GM12878 (cell line): ENCODE data around the gene ZSCAN20. TPM values are rescaled to one million over a fixed set of nuclear protein-coding genes. Genes with fewer than 3 reads are reported as not detected.

Experiments
- CREB1 ChIP-seq: IDR thresholded peaks from 2 replicates; pipeline ENCODE4 v1.6.1; 2012; ENCODE audit warnings: low read depth, mild to moderate bottlenecking, inconsistent platforms
- ESRRA ChIP-seq: IDR thresholded peaks from 2 replicates; pipeline ENCODE4 v1.6.1; 2012; ENCODE audit warnings: mild to moderate bottlenecking, low read length, improper control_type of control experiment
- GATAD2B ChIP-seq: fragments of 450-650 bp; conservative IDR thresholded peaks from 2 replicates; pipeline ENCODE4 v1.6.1; 2017; ENCODE audit warnings: low read depth, mild to moderate bottlenecking, moderate library complexity
- HDGF ChIP-seq: fragments of 450-650 bp; IDR thresholded peaks from 2 replicates; pipeline ENCODE4 v1.6.1; 2016; ENCODE audit warnings: antibody characterized with exemption
- IKZF1 ChIP-seq: fragments of 450-650 bp; conservative IDR thresholded peaks from 2 replicates; pipeline ENCODE4 v1.6.1; 2017; ENCODE audit warnings: antibody characterized with exemption, mild to moderate bottlenecking
- NBN ChIP-seq: fragments of 450-650 bp; IDR thresholded peaks from 2 replicates; pipeline ENCODE4 v1.6.1; 2016
- NR2C1 ChIP-seq: fragments of 450-650 bp; IDR thresholded peaks from 2 replicates; pipeline ENCODE4 v1.6.1; 2017; ENCODE audit warnings: antibody characterized with exemption, mild to moderate bottlenecking, moderate library complexity
- POLR2A ChIP-seq: IDR thresholded peaks from 2 replicates; pipeline ENCODE4 v1.6.1; 2011; ENCODE audit warnings: low read depth, mild to moderate bottlenecking, low read length
- POLR2AphosphoS2 ChIP-seq: IDR thresholded peaks from 2 replicates; pipeline ENCODE4 v1.6.1; 2011; ENCODE audit warnings: low read depth, mild to moderate bottlenecking, low read length, improper control_type of control experiment, moderate library complexity
- RFX5 ChIP-seq: IDR thresholded peaks from 2 replicates; pipeline ENCODE4 v1.6.1; 2011; ENCODE audit warnings: low read depth, low read length, improper control_type of control experiment
- RUNX3 ChIP-seq: IDR thresholded peaks from 2 replicates; pipeline ENCODE4 v1.6.1; 2012; ENCODE audit warnings: low read length, inconsistent platforms
- SP1 ChIP-seq: IDR thresholded peaks from one replicate; pipeline ENCODE4 v1.6.1; 2011; ENCODE audit warnings: low read depth, low read length
- SREBF1 ChIP-seq: IDR thresholded peaks from 2 replicates; pipeline ENCODE4 v1.6.1; 2012; ENCODE audit warnings: mild to moderate bottlenecking, low read length
- TAF1 ChIP-seq: IDR thresholded peaks from 2 replicates; pipeline ENCODE4 v1.6.1; 2011; ENCODE audit warnings: mild to moderate bottlenecking, low read depth, low read length, borderline replicate concordance
- TBL1XR1 ChIP-seq: IDR thresholded peaks from 2 replicates; pipeline ENCODE4 v1.6.1; 2012; ENCODE audit warnings: low read depth, low read length, improper control_type of control experiment
- YY1 ChIP-seq: IDR thresholded peaks from 2 replicates; pipeline ENCODE4 v1.6.1; 2011; ENCODE audit warnings: low read depth, mild to moderate bottlenecking, low read length
- ZNF207 ChIP-seq: fragments of 450-650 bp; IDR thresholded peaks from 2 replicates; pipeline ENCODE4 v1.6.1; 2014; ENCODE audit warnings: antibody characterized with exemption, mild to moderate bottlenecking, borderline replicate concordance
- ZSCAN29 ChIP-seq: fragments of 450-650 bp; IDR thresholded peaks from 2 replicates; pipeline ENCODE4 v1.6.1; 2017; ENCODE audit warnings: mild to moderate bottlenecking, moderate library complexity
- polyA plus RNA-seq, 11 experiments: library from polyadenylated mRNA; depleted of rRNA in 4 of 11; unstranded in 6 of 11; stranded (reverse) in 5 of 11; fragments of >200 nt; fragmentation: Nextera tagmentation in 4 of 11; fragmentation: Illumina TruSeq in 1 of 11; extraction: Ambion mirVana in 4 of 11; extraction: Trizol in 1 of 11; gene quantifications; 1 replicate in 1 of 11; 2 replicates in 10 of 11; pipeline versions ENCODE4 v1.2.1 to v1.2.3, GENCODE V29; 2011 to 2016; ENCODE audit warnings: inconsistent platforms in 2 of 11, missing spikeins in 2 of 11, low read depth in 1 of 11
- total RNA-seq, 4 experiments: library from RNA; depleted of rRNA in 3 of 4; stranded (reverse); fragments of >200 nt in 3 of 4; fragmentation: Illumina TruSeq in 1 of 4; extraction: Trizol in 1 of 4; gene quantifications; 2 replicates each; pipeline versions ENCODE4 v1.2.1 to v1.2.3, GENCODE V29; 2013 to 2021
- TF ChIP-seq, protein P1 (sequence below): fragments of 450-650 bp; IDR thresholded peaks from 2 replicates; pipeline ENCODE4 v1.6.1; 2018; ENCODE audit warnings: borderline replicate concordance, mild to moderate bottlenecking; ENCODE audit not compliant: partially characterized antibody
- TF ChIP-seq, protein P2 (sequence below): fragments of 450-650 bp; formaldehyde crosslinking; IDR thresholded peaks from 2 replicates; pipeline ENCODE4 v1.5.0; 2022; ENCODE audit warnings: mild to moderate bottlenecking, missing genetic modification characterization
- TF ChIP-seq, protein P3 (sequence below): fragments of 450-650 bp; IDR thresholded peaks from 2 replicates; pipeline ENCODE4 v1.6.1; 2017; ENCODE audit warnings: mild to moderate bottlenecking, low read depth, inconsistent platforms; ENCODE audit not compliant: poor library complexity, severe bottlenecking
- TF ChIP-seq, protein P4 (sequence below): fragments of 450-650 bp; IDR thresholded peaks from 2 replicates; pipeline ENCODE4 v1.6.1; 2014; ENCODE audit warnings: mild to moderate bottlenecking

The ZSCAN20 gene
- total and polyA plus RNA-seq, 10 of the 15 experiments (the other 5 are each of a cell fraction or from before 2014, with no cell fraction given) = 0.35 to 5.1 (median 2.4) TPM

DNA sequence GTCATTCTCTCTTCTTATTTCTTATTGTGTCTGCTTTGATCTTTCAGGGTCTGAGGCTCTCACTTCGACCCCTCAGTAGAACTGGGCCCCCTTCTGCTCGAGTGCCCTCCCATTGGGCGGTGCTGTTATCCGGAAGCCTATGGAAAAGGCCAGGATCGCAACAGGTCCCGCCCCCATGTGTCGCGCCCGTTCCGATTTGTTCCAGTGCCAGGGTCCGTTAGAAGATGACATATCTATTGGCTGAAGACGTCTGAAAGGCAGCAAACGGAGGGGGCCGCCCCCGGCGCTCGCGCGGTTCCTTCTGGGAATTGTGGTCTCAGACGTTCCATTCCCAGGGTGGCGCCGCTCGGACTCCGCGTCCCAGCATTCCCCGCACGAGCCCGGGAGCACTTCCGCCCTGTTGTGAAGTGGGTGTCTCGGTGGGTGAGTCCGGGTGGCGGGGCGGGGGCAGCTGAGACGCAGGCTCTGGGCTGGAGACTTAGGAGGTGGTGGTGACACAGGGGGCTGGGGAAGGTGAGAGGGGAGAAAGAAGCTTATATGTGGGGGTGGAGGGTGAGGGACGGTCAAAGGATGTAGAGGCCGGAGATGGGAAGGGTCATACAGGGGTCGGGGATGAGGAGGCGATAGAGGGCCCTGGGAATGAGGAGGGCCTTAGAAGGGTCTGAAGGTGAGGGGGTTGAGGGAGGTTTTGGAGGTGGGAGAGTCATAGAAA, at the start of gene ZSCAN20 (continued):
- TF ChIP-seq, protein P1, sequence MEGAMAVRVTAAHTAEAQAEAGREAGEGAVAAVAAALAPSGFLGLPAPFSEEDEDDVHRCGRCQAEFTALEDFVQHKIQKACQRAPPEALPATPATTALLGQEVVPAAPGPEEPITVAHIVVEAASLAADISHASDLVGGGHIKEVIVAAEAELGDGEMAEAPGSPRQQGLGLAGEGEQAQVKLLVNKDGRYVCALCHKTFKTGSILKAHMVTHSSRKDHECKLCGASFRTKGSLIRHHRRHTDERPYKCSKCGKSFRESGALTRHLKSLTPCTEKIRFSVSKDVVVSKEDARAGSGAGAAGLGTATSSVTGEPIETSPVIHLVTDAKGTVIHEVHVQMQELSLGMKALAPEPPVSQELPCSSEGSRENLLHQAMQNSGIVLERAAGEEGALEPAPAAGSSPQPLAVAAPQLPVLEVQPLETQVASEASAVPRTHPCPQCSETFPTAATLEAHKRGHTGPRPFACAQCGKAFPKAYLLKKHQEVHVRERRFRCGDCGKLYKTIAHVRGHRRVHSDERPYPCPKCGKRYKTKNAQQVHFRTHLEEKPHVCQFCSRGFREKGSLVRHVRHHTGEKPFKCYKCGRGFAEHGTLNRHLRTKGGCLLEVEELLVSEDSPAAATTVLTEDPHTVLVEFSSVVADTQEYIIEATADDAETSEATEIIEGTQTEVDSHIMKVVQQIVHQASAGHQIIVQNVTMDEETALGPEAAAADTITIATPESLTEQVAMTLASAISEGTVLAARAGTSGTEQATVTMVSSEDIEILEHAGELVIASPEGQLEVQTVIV = peak; percentile 34
- peak; percentile 72 for TF ChIP-seq POLR2A
- TF ChIP-seq HDGF = peak; percentile 89
- TF ChIP-seq, protein P2, sequence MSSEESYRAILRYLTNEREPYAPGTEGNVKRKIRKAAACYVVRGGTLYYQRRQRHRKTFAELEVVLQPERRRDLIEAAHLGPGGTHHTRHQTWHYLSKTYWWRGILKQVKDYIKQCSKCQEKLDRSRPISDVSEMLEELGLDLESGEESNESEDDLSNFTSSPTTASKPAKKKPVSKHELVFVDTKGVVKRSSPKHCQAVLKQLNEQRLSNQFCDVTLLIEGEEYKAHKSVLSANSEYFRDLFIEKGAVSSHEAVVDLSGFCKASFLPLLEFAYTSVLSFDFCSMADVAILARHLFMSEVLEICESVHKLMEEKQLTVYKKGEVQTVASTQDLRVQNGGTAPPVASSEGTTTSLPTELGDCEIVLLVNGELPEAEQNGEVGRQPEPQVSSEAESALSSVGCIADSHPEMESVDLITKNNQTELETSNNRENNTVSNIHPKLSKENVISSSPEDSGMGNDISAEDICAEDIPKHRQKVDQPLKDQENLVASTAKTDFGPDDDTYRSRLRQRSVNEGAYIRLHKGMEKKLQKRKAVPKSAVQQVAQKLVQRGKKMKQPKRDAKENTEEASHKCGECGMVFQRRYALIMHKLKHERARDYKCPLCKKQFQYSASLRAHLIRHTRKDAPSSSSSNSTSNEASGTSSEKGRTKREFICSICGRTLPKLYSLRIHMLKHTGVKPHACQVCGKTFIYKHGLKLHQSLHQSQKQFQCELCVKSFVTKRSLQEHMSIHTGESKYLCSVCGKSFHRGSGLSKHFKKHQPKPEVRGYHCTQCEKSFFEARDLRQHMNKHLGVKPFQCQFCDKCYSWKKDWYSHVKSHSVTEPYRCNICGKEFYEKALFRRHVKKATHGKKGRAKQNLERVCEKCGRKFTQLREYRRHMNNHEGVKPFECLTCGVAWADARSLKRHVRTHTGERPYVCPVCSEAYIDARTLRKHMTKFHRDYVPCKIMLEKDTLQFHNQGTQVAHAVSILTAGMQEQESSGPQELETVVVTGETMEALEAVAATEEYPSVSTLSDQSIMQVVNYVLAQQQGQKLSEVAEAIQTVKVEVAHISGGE (CRISPR knock-in tag) = peak; percentile 69
- no peak for TF ChIP-seq GATAD2B
- TF ChIP-seq YY1 = peak; percentile 38; the same call in 1 of the 2 replicates
- peak; percentile 38; the same call in 1 of the 2 replicates for TF ChIP-seq ZNF207
- no peak for TF ChIP-seq ESRRA
- TF ChIP-seq, protein P3, sequence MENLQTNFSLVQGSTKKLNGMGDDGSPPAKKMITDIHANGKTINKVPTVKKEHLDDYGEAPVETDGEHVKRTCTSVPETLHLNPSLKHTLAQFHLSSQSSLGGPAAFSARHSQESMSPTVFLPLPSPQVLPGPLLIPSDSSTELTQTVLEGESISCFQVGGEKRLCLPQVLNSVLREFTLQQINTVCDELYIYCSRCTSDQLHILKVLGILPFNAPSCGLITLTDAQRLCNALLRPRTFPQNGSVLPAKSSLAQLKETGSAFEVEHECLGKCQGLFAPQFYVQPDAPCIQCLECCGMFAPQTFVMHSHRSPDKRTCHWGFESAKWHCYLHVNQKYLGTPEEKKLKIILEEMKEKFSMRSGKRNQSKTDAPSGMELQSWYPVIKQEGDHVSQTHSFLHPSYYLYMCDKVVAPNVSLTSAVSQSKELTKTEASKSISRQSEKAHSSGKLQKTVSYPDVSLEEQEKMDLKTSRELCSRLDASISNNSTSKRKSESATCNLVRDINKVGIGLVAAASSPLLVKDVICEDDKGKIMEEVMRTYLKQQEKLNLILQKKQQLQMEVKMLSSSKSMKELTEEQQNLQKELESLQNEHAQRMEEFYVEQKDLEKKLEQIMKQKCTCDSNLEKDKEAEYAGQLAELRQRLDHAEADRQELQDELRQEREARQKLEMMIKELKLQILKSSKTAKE = no peak
- TF ChIP-seq RUNX3 = peak; percentile 55; the same call in 1 of the 2 replicates
- peak; percentile 98 for TF ChIP-seq SP1
- TF ChIP-seq SREBF1 = 0 out of 2 replicates have a peak, but pooled peaks have one; percentile 67
- TF ChIP-seq CREB1 = peak; percentile 84
- peak; percentile 24; the same call in 1 of the 2 replicates for TF ChIP-seq TBL1XR1
- peak; percentile 86 for TF ChIP-seq NBN
- no peak for TF ChIP-seq ZSCAN29
- peak; percentile 56; the same call in 1 of the 2 replicates for TF ChIP-seq RFX5
- no peak for TF ChIP-seq TAF1
- TF ChIP-seq, protein P4, sequence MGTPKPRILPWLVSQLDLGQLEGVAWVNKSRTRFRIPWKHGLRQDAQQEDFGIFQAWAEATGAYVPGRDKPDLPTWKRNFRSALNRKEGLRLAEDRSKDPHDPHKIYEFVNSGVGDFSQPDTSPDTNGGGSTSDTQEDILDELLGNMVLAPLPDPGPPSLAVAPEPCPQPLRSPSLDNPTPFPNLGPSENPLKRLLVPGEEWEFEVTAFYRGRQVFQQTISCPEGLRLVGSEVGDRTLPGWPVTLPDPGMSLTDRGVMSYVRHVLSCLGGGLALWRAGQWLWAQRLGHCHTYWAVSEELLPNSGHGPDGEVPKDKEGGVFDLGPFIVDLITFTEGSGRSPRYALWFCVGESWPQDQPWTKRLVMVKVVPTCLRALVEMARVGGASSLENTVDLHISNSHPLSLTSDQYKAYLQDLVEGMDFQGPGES = peak; percentile 89
- peak; percentile 76 for TF ChIP-seq NR2C1
- TF ChIP-seq IKZF1 = peak; percentile 93
- 0 out of 2 replicates have a peak, but pooled peaks have one; percentile 48 for TF ChIP-seq POLR2AphosphoS2
